Measurements from ENCODE around the gene NDUFAF2.
"Not testable (repeated sequence)": the region's sequence is repeated elsewhere in the genome, so short reads cannot be mapped to it uniquely, and the experiment has no call there.

The NDUFAF2 gene

GRCh38 chr5:61177070-61177469 is 232.1 kb downstream of the NDUFAF2 start:
- DNase-seq (ENCODE audit: low spot score), result no peak

GRCh38 chr5:61177716-61178115 is 232.7 kb downstream of the NDUFAF2 start:
- peak; percentile 43 for DNase-seq (ENCODE audit: low spot score)

GRCh38 chr5:61178702-61179101 is 233.7 kb downstream of the NDUFAF2 start:
- DNase-seq (ENCODE audit: low spot score), result no peak

- DNase-seq (ENCODE audit: low spot score), result no peak
These were observed 235.9 kb downstream of the NDUFAF2 start for GRCh38 chr5:61180886-61181285.

GRCh38 chr5:61182449-61182848 is 237.4 kb downstream of the NDUFAF2 start:
- DNase-seq (ENCODE audit: low spot score), result no peak

GRCh38 chr5:61183538-61183937 is 238.5 kb downstream of the NDUFAF2 start:
- no peak for DNase-seq (ENCODE audit: low spot score)

- DNase-seq (ENCODE audit: low spot score), result no peak
These were observed 239.7 kb downstream of the NDUFAF2 start for GRCh38 chr5:61184708-61185107.

GRCh38 chr5:61186634-61187033 is 241.6 kb downstream of the NDUFAF2 start:
- no peak for DNase-seq (ENCODE audit: low spot score)

- DNase-seq (ENCODE audit: low spot score), result not testable (repeated sequence)
These were observed 242.3 kb downstream of the NDUFAF2 start for GRCh38 chr5:61187352-61187751.

GRCh38 chr5:61187826-61188225 is 242.8 kb downstream of the NDUFAF2 start:
- DNase-seq (ENCODE audit: low spot score), result not testable (repeated sequence)

GRCh38 chr5:61198606-61199005 is 253.6 kb downstream of the NDUFAF2 start:
- DNase-seq (ENCODE audit: low spot score), result no peak

GRCh38 chr5:61200582-61201155 is 255.7 kb downstream of the NDUFAF2 start:
- DNase-seq (ENCODE audit: low spot score), result no peak

GRCh38 chr5:61202213-61202612 is 257.2 kb downstream of the NDUFAF2 start:
- no peak for DNase-seq (ENCODE audit: low spot score)
